MCF 10A (cell line): Measurements from ENCODE around the gene PRKAR1B. TPM values are rescaled to one million over a fixed set of nuclear protein-coding genes. Genes with fewer than 3 reads are reported as not detected.

Experiments used
- BruUV-seq: library from RNA; stranded (reverse); fragments of 400-500 nt; replicated peaks from 2 replicates; lab custom pipeline; 2021; lab: Mats Ljungman, UMichigan
- CTCF ChIA-PET: fragments of 300-600 bp; sonication (Branson Sonifier 250); formaldehyde crosslinking; extraction: SDS; loops from one replicate; lab custom pipeline; 2021; ENCODE audit warnings: antibody characterized with exemption, inconsistent platforms; lab: Yijun Ruan, JAX
- POLR2A ChIA-PET: fragments of 300-600, 350-650 bp; sonication (Branson Sonifier 250); formaldehyde crosslinking; extraction: SDS; loops from one replicate; lab custom pipeline; 2020; ENCODE audit warnings: antibody characterized with exemption, inconsistent platforms; lab: Yijun Ruan, JAX
- DNase-seq: peaks from one replicate; pipeline ENCODE4 v3.0.0-alpha.2; 2018; ENCODE audit not compliant: unreplicated experiment
- H3K27ac Mint-ChIP-seq: one replicate; pipeline ENCODE4 v1.8.0; 2022; ENCODE audit warnings: mild to moderate bottlenecking, low read depth, mixed read lengths; ENCODE audit not compliant: unreplicated experiment
- H3K27me3 Mint-ChIP-seq: one replicate; pipeline ENCODE4 v1.8.0; 2022; ENCODE audit warnings: mixed read lengths; ENCODE audit not compliant: insufficient read depth, unreplicated experiment
- H3K36me3 Mint-ChIP-seq: one replicate; pipeline ENCODE4 v1.8.0; 2022; ENCODE audit warnings: mild to moderate bottlenecking, moderate library complexity, mixed read lengths; ENCODE audit not compliant: insufficient read depth, unreplicated experiment
- H3K4me1 Mint-ChIP-seq: one replicate; pipeline ENCODE4 v1.8.0; 2022; ENCODE audit warnings: mixed read lengths; ENCODE audit not compliant: insufficient read depth, unreplicated experiment
- H3K4me3 Mint-ChIP-seq: one replicate; pipeline ENCODE4 v1.8.0; 2022; ENCODE audit warnings: mild to moderate bottlenecking, moderate library complexity, mixed read lengths; ENCODE audit not compliant: unreplicated experiment
- H3K9me3 Mint-ChIP-seq: one replicate; pipeline ENCODE4 v1.8.0; 2022; ENCODE audit warnings: mixed read lengths; ENCODE audit not compliant: unreplicated experiment
- CTCF ChIP-seq: fragments of 200-600 bp; IDR thresholded peaks from one replicate; pipeline ENCODE4 v1.8.0; 2022; ENCODE audit warnings: antibody characterized with exemption, mild to moderate bottlenecking; ENCODE audit not compliant: unreplicated experiment
- intact Hi-C: fragments of 100-400 bp; cut with micrococcal nuclease; formaldehyde crosslinking; loops from 2 replicates; pipeline ENCODE4 v1.14.1; 2022
- total RNA-seq: library from RNA; stranded (reverse); gene quantifications from 2 replicates; pipeline ENCODE4 v1.2.3, GENCODE V29; 2022

PRKAR1B gene
- total RNA-seq, 1 experiment from 2014 or later: 31.5 TPM

- ChIA-PET CTCF (interaction anchor here (0.6 kb wide), 1 partner anchor 28 kb away, joined by 5 read pairs; no protein-coding TSS in a partner anchor), POLR2A (interaction anchor here (0.7 kb wide), 1 partner anchor 54 kb away, joined by 4 read pairs; no protein-coding TSS in a partner anchor)
- no peak for TF ChIP-seq CTCF
- Mint-ChIP-seq H3K4me3 (no peak overlapping the region), H3K9me3 (no peaks in the 10 kb centered on the region), H3K36me3 (peaks cover 6% of the 10 kb centered on the region), H3K27me3 (no peaks in the 10 kb centered on the region), H3K27ac (no peak overlapping the region), H3K4me1 (no peaks in the 10 kb centered on the region)
- DNase-seq: no peak
- no TSS peak for BruUV-seq
- intact Hi-C loops: no loop called here
Observed at GRCh38 chr7:573933-574381, 153.1 kb downstream of the PRKAR1B start.

- intact Hi-C loops: no loop called here
- BruUV-seq: no TSS peak
- Mint-ChIP-seq H3K27me3 (no peaks in the 10 kb centered on the region), H3K9me3 (no peaks in the 10 kb centered on the region), H3K4me3 (no peak overlapping the region), H3K36me3 (peaks cover under 1% of the 10 kb centered on the region), H3K4me1 (no peaks in the 10 kb centered on the region), H3K27ac (no peak overlapping the region)
- ChIA-PET POLR2A (interaction anchor here (0.7 kb wide), 1 partner anchor 53 kb away, joined by 4 read pairs; no protein-coding TSS in a partner anchor), CTCF (interaction anchor here (0.6 kb wide), 1 partner anchor 27 kb away, joined by 5 read pairs; no protein-coding TSS in a partner anchor)
- DNase-seq: no peak
- no peak for TF ChIP-seq CTCF
Observed at GRCh38 chr7:573269-573932, 153.7 kb downstream of the PRKAR1B start.

- ChIA-PET CTCF (interaction anchor here (1.2 kb wide), 1 partner anchor 10 kb away, joined by 4 read pairs; no protein-coding TSS in a partner anchor), POLR2A (no interaction called here)
- TF ChIP-seq CTCF: no peak
- no peak overlapping the region for H3K27ac Mint-ChIP-seq
- H3K4me1 Mint-ChIP-seq: no peaks in the 10 kb centered on the region
- intact Hi-C loops: no loop called here
- DNase-seq: no peak
- no peaks in the 10 kb centered on the region for H3K9me3 Mint-ChIP-seq
- no peaks in the 10 kb centered on the region for H3K27me3 Mint-ChIP-seq
- BruUV-seq: no TSS peak
- no peaks in the 10 kb centered on the region for H3K36me3 Mint-ChIP-seq
- no peak overlapping the region for H3K4me3 Mint-ChIP-seq
Observed at GRCh38 chr7:572416-573268, 154.4 kb downstream of the PRKAR1B start.
